GM12878 (cell line): ENCODE measurements around the gene ERCC1. TPM values are rescaled to one million over a fixed set of nuclear protein-coding genes. Genes with fewer than 3 reads are reported as not detected.

ENCODE experiments used
- CEBPB ChIP-seq, 2 experiments: fragments of 150-350 bp in 1 of 2; IDR thresholded peaks; 2 replicates each; pipeline ENCODE4 v1.6.1; 2012 to 2014; ENCODE audit warnings: low read depth in 2 of 2, low read length in 2 of 2, borderline replicate concordance in 1 of 2, inconsistent platforms in 1 of 2
- CHD2 ChIP-seq: IDR thresholded peaks from 2 replicates; pipeline ENCODE4 v1.6.1; 2011; ENCODE audit warnings: low read depth, low read length, improper control_type of control experiment, borderline replicate concordance
- CREM ChIP-seq: IDR thresholded peaks from 2 replicates; pipeline ENCODE4 v1.6.1; 2014; ENCODE audit warnings: antibody characterized with exemption, low read depth
- EP300 ChIP-seq, 2 experiments: fragments of 150-350 bp in 1 of 2; IDR thresholded peaks; 2 replicates each; pipeline ENCODE4 v1.6.1; 2011 to 2012; ENCODE audit warnings: low read depth in 2 of 2, low read length in 2 of 2, borderline replicate concordance in 1 of 2, improper control_type of control experiment in 1 of 2, inconsistent platforms in 1 of 2; ENCODE audit not compliant: control insufficient read depth in 1 of 2
- GATAD2B ChIP-seq: fragments of 450-650 bp; conservative IDR thresholded peaks from 2 replicates; pipeline ENCODE4 v1.6.1; 2017; ENCODE audit warnings: low read depth, mild to moderate bottlenecking, moderate library complexity
- HDAC2 ChIP-seq: fragments of 200-600 bp; sonication (generic); IDR thresholded peaks from 2 replicates; pipeline ENCODE4 v1.6.1; 2017
- IKZF2 ChIP-seq, 2 experiments: fragments of 450-650 bp; IDR thresholded peaks; 2 replicates each; pipeline ENCODE4 v1.6.1; 2017; ENCODE audit warnings: mild to moderate bottlenecking in 2 of 2, moderate library complexity in 2 of 2
- IRF4 ChIP-seq: IDR thresholded peaks from 2 replicates; pipeline ENCODE4 v1.6.1; 2011; ENCODE audit warnings: low read depth, low read length
- KAT2A ChIP-seq: conservative IDR thresholded peaks from 2 replicates; pipeline ENCODE4 v1.6.1; 2011; ENCODE audit warnings: low read depth, low read length; ENCODE audit not compliant: control insufficient read depth
- NBN ChIP-seq: fragments of 450-650 bp; IDR thresholded peaks from 2 replicates; pipeline ENCODE4 v1.6.1; 2016
- NFXL1 ChIP-seq: fragments of 450-650 bp; IDR thresholded peaks from 2 replicates; pipeline ENCODE4 v1.6.1; 2017; ENCODE audit warnings: antibody characterized with exemption, mild to moderate bottlenecking, borderline replicate concordance
- POLR2AphosphoS2 ChIP-seq: IDR thresholded peaks from 2 replicates; pipeline ENCODE4 v1.6.1; 2011; ENCODE audit warnings: low read depth, mild to moderate bottlenecking, low read length, improper control_type of control experiment, moderate library complexity
- POU2F2 ChIP-seq: IDR thresholded peaks from 3 replicates; pipeline ENCODE4 v1.6.1; 2011; ENCODE audit warnings: low read depth, mild to moderate bottlenecking, low read length, borderline replicate concordance
- RAD51 ChIP-seq: fragments of 450-650 bp; IDR thresholded peaks from 2 replicates; pipeline ENCODE4 v1.6.1; 2016; ENCODE audit warnings: moderate library complexity, mild to moderate bottlenecking, inconsistent platforms
- SMARCA5 ChIP-seq: fragments of 450-650 bp; IDR thresholded peaks from 2 replicates; pipeline ENCODE4 v1.6.1; 2017; ENCODE audit warnings: mild to moderate bottlenecking
- SREBF2 ChIP-seq: IDR thresholded peaks from 2 replicates; pipeline ENCODE4 v1.6.1; 2012; ENCODE audit warnings: mild to moderate bottlenecking, low read length
- STAT3 ChIP-seq: IDR thresholded peaks from 2 replicates; pipeline ENCODE4 v1.6.1; 2011; ENCODE audit warnings: low read depth, low read length, improper control_type of control experiment
- TARDBP ChIP-seq: IDR thresholded peaks from 2 replicates; pipeline ENCODE4 v1.6.1; 2016; ENCODE audit warnings: borderline replicate concordance
- WRNIP1 ChIP-seq: IDR thresholded peaks from 2 replicates; pipeline ENCODE4 v1.6.1; 2011; ENCODE audit warnings: low read depth, low read length, improper control_type of control experiment, borderline replicate concordance
- ZBTB11 ChIP-seq: fragments of 450-650 bp; formaldehyde crosslinking; IDR thresholded peaks from 2 replicates; pipeline ENCODE4 v1.5.0; 2022; ENCODE audit warnings: mild to moderate bottlenecking, missing genetic modification characterization
- ZSCAN29 ChIP-seq: fragments of 450-650 bp; IDR thresholded peaks from 2 replicates; pipeline ENCODE4 v1.6.1; 2017; ENCODE audit warnings: mild to moderate bottlenecking, moderate library complexity
- polyA plus RNA-seq, 11 experiments: library from polyadenylated mRNA; depleted of rRNA in 4 of 11; unstranded in 6 of 11; stranded (reverse) in 5 of 11; fragments of >200 nt; fragmentation: Nextera tagmentation in 4 of 11; fragmentation: Illumina TruSeq in 1 of 11; extraction: Ambion mirVana in 4 of 11; extraction: Trizol in 1 of 11; gene quantifications; 1 replicate in 1 of 11; 2 replicates in 10 of 11; pipeline versions ENCODE4 v1.2.1 to v1.2.3, GENCODE V29; 2011 to 2016; ENCODE audit warnings: inconsistent platforms in 2 of 11, missing spikeins in 2 of 11, low read depth in 1 of 11
- total RNA-seq, 4 experiments: library from RNA; depleted of rRNA in 3 of 4; stranded (reverse); fragments of >200 nt in 3 of 4; fragmentation: Illumina TruSeq in 1 of 4; extraction: Trizol in 1 of 4; gene quantifications; 2 replicates each; pipeline versions ENCODE4 v1.2.1 to v1.2.3, GENCODE V29; 2013 to 2021
- TF ChIP-seq, protein P1 (sequence below): IDR thresholded peaks from 2 replicates; pipeline ENCODE4 v1.6.1; 2012; ENCODE audit warnings: low read depth, low read length, improper control_type of control experiment
- TF ChIP-seq, protein P2 (sequence below): IDR thresholded peaks from 2 replicates; pipeline ENCODE4 v1.6.1; 2012; ENCODE audit warnings: low read length, inconsistent platforms
- TF ChIP-seq, protein P3 (sequence below): fragments of 450-650 bp; IDR thresholded peaks from 2 replicates; pipeline ENCODE4 v1.6.1; 2014; ENCODE audit warnings: mild to moderate bottlenecking

The ERCC1 gene
- total and polyA plus RNA-seq, 10 of the 15 experiments (the other 5 are each of a cell fraction or from before 2014, with no cell fraction given) = 14.7 to 104 (median 61.1) TPM

DNA sequence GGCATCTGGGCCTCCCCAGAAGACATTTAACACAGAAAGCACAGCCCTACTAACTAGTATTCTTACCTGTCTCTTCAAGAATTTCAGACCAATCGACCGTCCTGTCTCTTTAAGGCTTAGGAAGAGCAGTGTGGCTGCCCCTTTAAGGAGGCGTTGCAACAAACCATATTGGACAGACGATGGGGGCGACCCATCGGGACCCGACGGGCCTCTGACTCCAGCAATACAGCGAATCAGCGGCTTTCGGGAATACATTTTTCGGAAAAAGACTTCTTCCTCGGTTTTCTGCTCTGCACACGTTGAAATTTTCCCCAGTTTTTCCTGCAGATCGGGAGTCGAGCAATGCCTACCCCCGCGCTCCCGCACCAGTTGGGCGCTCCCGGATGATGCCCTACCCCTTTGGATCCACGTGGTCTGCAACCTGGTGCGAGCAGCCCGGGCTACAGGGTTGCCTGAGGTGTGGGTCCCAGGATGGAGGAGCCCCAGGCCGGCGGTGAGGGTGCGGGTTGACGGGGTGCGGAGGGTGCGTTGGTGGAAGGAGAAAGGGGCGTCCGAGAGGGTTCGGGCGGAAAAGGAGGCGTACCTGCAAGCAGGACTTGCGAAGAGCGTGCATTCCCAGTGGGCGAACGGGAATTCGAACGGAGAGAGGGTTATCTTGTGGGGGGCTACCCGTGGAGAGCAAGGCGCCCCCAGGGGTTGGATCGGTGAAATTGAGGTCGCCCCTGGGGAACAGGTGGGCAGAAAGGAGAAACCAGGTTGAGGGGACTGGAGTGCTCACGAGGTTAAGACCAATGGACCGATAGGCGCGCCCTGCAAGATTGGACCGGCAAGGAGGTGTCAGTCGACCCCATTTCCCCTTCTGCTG is 17.3 kb downstream of the ERCC1 start, which contains the start of gene POLR1G (continued):
- TF ChIP-seq POLR2AphosphoS2 = 0 out of 2 replicates have a peak, but pooled peaks have one; percentile 41
- no peak for TF ChIP-seq KAT2A
- TF ChIP-seq TARDBP = no peak
- TF ChIP-seq, protein P1, sequence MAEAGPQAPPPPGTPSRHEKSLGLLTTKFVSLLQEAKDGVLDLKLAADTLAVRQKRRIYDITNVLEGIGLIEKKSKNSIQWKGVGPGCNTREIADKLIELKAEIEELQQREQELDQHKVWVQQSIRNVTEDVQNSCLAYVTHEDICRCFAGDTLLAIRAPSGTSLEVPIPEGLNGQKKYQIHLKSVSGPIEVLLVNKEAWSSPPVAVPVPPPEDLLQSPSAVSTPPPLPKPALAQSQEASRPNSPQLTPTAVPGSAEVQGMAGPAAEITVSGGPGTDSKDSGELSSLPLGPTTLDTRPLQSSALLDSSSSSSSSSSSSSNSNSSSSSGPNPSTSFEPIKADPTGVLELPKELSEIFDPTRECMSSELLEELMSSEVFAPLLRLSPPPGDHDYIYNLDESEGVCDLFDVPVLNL = no peak
- peak; percentile 41; the same call in 1 of the 2 replicates for TF ChIP-seq ZSCAN29
- TF ChIP-seq RAD51 = peak; percentile 88
- TF ChIP-seq HDAC2 = no peak
- peak; percentile 88; the same call in 1 of the 2 replicates for TF ChIP-seq WRNIP1
- no peak for TF ChIP-seq IRF4
- TF ChIP-seq SMARCA5 = no peak
- peak in 1 of 2 experiments; percentile 52; a peak in 2 of 4 replicates for TF ChIP-seq EP300 (IDR thresholded peaks at IDR 0.05; ENCODE audit: borderline replicate concordance in 1 of 2, control insufficient read depth in 1 of 2, low read depth in 2 of 2, low read length in 2 of 2)
- TF ChIP-seq CHD2 = peak; percentile 57; the same call in 1 of the 2 replicates
- TF ChIP-seq SREBF2 = no peak
- TF ChIP-seq NFXL1 = 0 out of 2 replicates have a peak, but pooled peaks have one; percentile 55
- peak; percentile 27; the same call in 1 of the 3 replicates for TF ChIP-seq POU2F2
- peak; percentile 40 for TF ChIP-seq CREM
- TF ChIP-seq STAT3 = no peak
- no peak for TF ChIP-seq ZBTB11
- TF ChIP-seq, protein P2, sequence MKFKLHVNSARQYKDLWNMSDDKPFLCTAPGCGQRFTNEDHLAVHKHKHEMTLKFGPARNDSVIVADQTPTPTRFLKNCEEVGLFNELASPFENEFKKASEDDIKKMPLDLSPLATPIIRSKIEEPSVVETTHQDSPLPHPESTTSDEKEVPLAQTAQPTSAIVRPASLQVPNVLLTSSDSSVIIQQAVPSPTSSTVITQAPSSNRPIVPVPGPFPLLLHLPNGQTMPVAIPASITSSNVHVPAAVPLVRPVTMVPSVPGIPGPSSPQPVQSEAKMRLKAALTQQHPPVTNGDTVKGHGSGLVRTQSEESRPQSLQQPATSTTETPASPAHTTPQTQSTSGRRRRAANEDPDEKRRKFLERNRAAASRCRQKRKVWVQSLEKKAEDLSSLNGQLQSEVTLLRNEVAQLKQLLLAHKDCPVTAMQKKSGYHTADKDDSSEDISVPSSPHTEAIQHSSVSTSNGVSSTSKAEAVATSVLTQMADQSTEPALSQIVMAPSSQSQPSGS = no peak
- TF ChIP-seq, protein P3, sequence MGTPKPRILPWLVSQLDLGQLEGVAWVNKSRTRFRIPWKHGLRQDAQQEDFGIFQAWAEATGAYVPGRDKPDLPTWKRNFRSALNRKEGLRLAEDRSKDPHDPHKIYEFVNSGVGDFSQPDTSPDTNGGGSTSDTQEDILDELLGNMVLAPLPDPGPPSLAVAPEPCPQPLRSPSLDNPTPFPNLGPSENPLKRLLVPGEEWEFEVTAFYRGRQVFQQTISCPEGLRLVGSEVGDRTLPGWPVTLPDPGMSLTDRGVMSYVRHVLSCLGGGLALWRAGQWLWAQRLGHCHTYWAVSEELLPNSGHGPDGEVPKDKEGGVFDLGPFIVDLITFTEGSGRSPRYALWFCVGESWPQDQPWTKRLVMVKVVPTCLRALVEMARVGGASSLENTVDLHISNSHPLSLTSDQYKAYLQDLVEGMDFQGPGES = peak; percentile 22; the same call in 1 of the 2 replicates
- TF ChIP-seq NBN = peak; percentile 90
- TF ChIP-seq CEBPB (IDR thresholded peaks at IDR 0.05; ENCODE audit: borderline replicate concordance in 1 of 2, low read depth in 2 of 2, low read length in 2 of 2) = 0 out of 4 replicates have a peak, but pooled peaks of 1 of the 2 experiments have one; percentile 4
- no peak; the same call in 1 of the 2 replicates for TF ChIP-seq GATAD2B
- TF ChIP-seq IKZF2 (IDR thresholded peaks at IDR 0.05) = peak in 1 of 2 experiments; percentile 34; a peak in 1 of 4 replicates
